Kidney epithelial cell (primary cell): ENCODE results near the gene TBX15. TPM values are rescaled to one million over a fixed set of nuclear protein-coding genes. Genes with fewer than 3 reads are reported as not detected.

Experiments
- DNase-seq: peaks from one replicate; pipeline ENCODE4 v3.0.0-alpha.2; 2010; ENCODE audit warnings: low read depth
- H3K27me3 ChIP-seq: 2 replicates; pipeline ENCODE4 v1.6.0; 2011; ENCODE audit warnings: low read length; ENCODE audit not compliant: control insufficient read depth, insufficient read depth
- H3K36me3 ChIP-seq: 2 replicates; pipeline ENCODE4 v1.5.1; 2011; ENCODE audit warnings: low read length; ENCODE audit not compliant: control insufficient read depth, insufficient read depth
- H3K4me3 ChIP-seq: 2 replicates; pipeline ENCODE4 v1.5.1; 2011; ENCODE audit warnings: low read depth, mild to moderate bottlenecking, control low read depth, low read length
- CTCF ChIP-seq: IDR thresholded peaks from 2 replicates; pipeline ENCODE4 v1.5.1; 2011; ENCODE audit warnings: mild to moderate bottlenecking, moderate library complexity, low read length, control low read depth, inconsistent platforms; ENCODE audit not compliant: insufficient read depth, poor library complexity, severe bottlenecking
- total RNA-seq: library from RNA; depleted of rRNA; stranded (reverse); fragments of >200 nt; gene quantifications from 2 replicates; pipeline ENCODE4 v1.2.3, GENCODE V29; 2015

Gene TBX15
- total RNA-seq, 1 donor from 2014 or later, result not detected

- no peak for TF ChIP-seq CTCF
- Histone ChIP-seq H3K36me3 (no peaks in the 10 kb centered on the region), H3K4me3 (no peak overlapping the region), H3K27me3 (no peaks in the 10 kb centered on the region)
- DNase-seq, result no peak
Measured at GRCh38 chr1:118947003-118947765, 41.0 kb downstream of the TBX15 start.

- Histone ChIP-seq H3K27me3 (no peaks in the 10 kb centered on the region), H3K4me3 (no peak overlapping the region), H3K36me3 (no peaks in the 10 kb centered on the region)
- TF ChIP-seq CTCF, result no peak
- DNase-seq, result no peak
Measured at GRCh38 chr1:118945489-118945888, 42.7 kb downstream of the TBX15 start.

- TF ChIP-seq CTCF, result no peak
- Histone ChIP-seq H3K36me3 (no peaks in the 10 kb centered on the region), H3K27me3 (no peaks in the 10 kb centered on the region), H3K4me3 (no peak overlapping the region)
- no peak for DNase-seq
Measured at GRCh38 chr1:118944546-118944945, 43.6 kb downstream of the TBX15 start.

GRCh38 chr1:118944133-118944532, 44.0 kb downstream of the TBX15 start:
- no peak for DNase-seq
- TF ChIP-seq CTCF, result no peak

GRCh38 chr1:118940957-118941356, 47.2 kb downstream of the TBX15 start:
- Histone ChIP-seq H3K36me3 (no peaks in the 10 kb centered on the region), H3K4me3 (no peak overlapping the region), H3K27me3 (no peaks in the 10 kb centered on the region)
- no peak for TF ChIP-seq CTCF
- no peak for DNase-seq

More at GRCh38 chr1:118944133-118944532, 44.0 kb downstream of the TBX15 start:
- Histone ChIP-seq H3K36me3 (no peaks in the 10 kb centered on the region), H3K27me3 (no peaks in the 10 kb centered on the region), H3K4me3 (no peak overlapping the region)

DNA sequence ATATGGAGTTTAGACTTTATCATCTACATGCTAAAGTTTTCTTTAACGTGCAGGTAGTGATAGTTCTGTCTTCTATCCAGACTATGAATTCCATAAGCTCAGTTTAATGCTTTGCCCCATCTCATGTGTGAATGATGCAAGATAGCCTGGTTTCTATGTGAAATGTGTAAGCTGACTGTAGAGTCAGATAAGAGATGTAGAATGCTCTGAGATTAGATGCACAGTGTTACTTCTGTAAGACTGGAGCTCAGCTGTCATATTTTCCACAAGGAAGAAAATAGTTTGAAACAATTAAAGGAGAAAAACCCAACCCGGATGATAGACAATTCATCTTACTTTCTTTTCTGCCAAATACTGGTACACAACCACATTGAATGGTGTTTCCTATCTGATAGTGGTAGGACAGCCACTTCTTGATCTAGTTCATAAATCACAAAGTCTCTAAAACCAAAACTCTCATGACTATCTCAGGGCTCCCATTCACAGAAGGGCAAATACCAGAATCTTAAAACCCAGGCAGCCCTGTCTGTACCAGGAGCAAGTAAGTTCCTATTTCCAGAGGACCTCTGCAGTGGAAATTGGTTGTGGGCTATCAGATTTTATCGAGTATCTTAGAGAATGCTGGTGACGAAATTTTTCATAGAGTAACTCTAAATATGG, 50.6 kb downstream of the TBX15 start:
- Histone ChIP-seq H3K27me3 (no peaks in the 10 kb centered on the region), H3K4me3 (no peak overlapping the region), H3K36me3 (no peaks in the 10 kb centered on the region)
- TF ChIP-seq CTCF, result no peak
- DNase-seq, result no peak
